Activated T-cell treated with anti-CD3 and anti-CD28 coated beads for 48 hours (primary cell): ENCODE data around the gene MIA.
"Not testable (repeated sequence)": the region's sequence is repeated elsewhere in the genome, so short reads cannot be mapped to it uniquely, and the experiment has no call there.

Source experiments
- DNase-seq: peaks from one replicate; pipeline ENCODE4 v3.0.0-alpha.2; 2020; ENCODE audit warnings: low read depth

Gene MIA

DNA sequence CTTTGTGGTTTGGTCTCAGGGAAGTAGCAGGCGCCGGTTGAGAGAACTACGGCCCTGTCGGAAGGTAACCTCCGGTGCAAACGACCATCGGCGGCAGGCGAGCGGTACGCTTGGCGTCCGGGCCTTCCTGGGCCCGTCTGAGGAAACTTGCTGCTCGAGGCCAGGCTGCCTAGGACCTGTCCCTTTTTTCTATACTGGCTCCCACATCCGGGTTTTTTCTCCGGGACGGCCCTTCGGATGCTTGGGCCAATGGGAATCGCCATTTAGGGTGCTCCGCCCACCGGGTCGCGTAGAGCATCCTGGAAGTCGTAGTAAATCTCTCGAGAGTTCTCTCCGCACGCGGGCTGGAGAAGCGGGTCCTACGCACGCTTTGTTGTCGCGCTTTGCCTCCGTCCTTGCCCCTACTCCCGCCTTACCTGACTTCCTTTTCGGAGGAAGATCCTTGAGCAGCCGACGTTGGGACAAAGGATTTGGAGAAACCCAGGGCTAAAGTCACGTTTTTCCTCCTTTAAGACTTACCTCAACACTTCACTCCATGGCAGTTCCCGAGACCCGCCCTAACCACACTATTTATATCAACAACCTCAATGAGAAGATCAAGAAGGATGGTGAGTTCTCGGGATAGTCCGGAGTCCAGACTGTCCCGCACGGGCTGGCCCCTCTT is 24.3 kb upstream of the MIA start, which contains the start of gene SNRPA:
TSS of gene SNRPA (plus strand) at position 330 of the 664 bp plus-strand sequence. CDS start at position 536, 206 bp downstream.
- peak; percentile 92 for DNase-seq

DNA sequence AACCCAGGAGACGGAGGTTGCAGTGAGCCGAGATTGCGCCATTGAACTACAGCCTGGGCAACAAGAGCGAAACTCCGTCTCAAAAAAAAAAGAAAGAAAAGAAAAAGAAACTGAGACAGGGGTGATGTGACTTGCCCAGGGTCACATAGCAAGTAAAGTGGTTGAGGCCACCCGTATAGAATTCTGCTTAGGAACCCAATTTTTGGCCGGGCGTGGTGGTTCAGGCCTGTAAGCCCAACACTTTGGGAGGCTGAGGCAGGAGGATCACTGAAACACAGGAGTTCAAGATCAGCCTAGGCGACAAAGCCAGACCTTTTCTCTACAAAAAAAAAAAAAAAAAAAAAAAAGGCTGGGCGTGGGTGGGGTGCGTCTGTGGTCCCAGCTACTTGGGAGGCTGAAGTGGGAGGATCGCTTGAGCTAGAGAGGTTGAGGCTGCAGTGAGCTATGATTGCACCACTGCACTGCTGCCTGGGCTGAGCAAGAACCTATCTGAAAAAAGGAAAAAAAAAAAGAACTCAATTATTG is 23.0 kb upstream of the MIA start:
- no peak for DNase-seq

DNA sequence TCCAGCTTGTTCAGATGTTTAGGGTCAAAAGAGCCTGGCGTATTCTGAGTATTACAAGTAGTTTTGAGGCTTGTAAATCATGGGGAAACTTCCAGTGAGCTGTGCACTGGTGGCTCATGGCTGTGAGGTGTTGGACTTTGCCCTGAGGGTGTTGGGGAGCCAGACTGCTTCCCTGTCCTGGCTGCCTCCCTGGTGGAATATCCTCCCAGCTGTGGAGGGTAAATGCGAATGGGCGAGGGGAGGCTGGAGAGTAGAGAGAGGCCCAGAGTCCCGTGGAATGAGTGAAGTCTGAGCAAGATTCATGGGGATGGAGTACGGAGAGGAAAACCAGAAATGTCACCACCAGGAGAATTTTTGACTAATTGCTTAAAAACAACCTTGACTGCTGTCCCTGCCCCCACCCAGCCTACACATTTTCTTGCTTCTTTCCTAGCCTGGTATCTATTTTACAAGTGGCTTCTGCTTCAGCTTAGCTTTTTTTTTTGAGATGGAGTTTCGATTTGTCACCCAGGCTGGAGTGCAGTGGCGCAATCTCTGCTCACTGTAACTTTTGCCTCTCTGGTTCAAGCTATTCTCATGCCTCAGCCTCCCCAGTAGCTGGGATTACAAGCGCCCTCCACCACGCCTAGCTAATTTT is 20.6 kb upstream of the MIA start:
- DNase-seq, result peak; percentile 63

DNA sequence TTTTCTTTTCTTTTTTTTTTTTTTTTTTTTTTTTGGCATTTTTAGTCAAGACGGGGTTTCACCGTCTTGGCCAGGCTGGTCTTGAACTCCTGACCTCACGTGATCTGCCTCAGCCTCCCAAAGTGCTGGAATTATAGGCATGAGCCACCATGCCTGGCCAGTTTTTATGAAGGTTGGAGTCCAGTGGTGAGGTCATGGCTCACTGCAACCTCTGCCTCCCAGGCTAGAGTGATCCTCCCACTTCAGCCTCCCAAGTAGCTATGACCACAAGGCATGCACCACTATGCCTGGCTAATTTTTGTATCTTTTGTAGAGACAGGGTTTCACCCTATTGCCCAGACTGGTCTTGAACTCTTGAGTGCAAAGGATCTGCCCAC is 20.1 kb upstream of the MIA start:
- no peak for DNase-seq

DNA sequence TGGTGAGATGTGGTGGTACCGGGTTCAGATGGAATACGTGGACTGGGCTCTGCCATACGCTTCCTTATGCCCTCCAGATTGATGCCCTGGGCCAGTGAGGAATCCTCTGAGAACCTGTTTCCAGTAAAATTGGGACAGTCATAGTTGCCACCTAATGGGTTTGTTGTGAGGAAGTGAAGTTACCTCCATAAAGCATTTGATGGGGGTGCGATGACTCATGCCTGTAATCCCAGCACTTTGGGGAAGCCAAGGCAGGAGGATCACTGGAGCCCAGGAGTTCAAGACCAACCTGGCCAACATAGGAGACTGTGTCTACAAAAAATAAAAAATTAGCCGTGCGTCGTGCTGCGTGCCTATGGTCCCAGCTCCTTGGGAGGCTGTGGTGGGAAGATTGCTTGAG is 19.5 kb upstream of the MIA start:
- no peak for DNase-seq

DNA sequence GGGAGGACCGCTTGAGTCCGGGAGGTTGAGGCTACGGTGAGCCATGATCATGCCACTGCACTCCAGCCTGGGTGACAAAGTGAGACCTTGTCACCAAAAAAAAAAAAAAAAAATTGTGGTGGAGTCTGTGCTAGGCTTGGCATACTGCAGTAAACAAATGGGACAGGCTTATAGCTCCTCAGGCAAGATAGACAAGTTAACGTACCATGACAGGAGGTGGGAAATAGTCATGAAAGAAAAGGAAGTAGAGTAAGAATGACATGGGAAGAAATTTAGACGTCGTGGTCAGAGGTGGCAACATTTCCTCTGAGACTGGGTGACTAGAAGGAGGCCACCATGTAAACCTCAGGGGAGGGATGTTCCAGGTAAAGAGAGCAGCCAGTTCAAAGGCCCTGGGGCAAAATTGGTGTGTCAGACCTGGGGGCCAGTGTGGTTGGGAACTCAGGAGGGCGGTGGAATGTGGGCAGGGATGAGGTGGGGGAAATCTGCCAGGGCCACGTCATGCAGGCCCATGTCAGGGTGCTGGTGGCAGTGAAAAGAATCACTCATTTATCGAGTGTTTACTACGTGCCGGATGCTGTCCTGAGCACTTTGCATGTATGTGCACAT is 18.7 kb upstream of the MIA start:
- DNase-seq, result no peak

DNA sequence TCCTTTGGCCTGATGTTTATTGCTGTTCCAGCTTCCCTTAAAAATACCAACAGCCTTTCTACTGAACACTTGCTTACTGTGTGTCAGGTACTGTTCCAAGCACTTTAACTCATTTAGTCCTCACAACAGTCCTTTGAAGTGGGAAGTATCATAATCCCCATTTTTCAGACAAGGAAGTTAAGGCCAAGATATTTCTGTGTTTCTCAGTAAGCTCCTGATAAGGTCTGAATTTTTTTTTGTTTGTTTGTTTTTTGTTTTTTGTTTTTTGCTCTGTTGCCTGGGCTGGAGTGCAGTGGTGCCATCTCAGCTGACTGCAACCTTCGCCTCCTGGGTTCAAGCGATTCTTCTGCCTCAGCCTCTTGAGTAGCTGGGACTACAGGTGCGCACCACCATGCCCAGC is 16.8 kb upstream of the MIA start:
- no peak for DNase-seq

DNA sequence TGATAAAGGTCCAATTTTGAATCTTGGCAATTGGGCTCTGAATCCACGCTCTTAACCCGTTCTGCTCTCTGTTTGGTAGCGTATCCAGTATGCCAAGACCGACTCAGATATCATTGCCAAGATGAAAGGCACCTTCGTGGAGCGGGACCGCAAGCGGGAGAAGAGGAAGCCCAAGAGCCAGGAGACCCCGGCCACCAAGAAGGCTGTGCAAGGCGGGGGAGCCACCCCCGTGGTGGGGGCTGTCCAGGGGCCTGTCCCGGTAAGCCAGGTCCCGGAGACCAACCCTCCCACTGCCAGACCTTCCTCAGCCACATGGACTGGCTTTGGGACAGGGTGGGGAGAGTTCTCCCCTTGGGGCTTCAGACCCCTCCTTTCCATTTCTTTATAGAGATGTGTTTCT is 16.0 kb upstream of the MIA start:
- no peak for DNase-seq

DNA sequence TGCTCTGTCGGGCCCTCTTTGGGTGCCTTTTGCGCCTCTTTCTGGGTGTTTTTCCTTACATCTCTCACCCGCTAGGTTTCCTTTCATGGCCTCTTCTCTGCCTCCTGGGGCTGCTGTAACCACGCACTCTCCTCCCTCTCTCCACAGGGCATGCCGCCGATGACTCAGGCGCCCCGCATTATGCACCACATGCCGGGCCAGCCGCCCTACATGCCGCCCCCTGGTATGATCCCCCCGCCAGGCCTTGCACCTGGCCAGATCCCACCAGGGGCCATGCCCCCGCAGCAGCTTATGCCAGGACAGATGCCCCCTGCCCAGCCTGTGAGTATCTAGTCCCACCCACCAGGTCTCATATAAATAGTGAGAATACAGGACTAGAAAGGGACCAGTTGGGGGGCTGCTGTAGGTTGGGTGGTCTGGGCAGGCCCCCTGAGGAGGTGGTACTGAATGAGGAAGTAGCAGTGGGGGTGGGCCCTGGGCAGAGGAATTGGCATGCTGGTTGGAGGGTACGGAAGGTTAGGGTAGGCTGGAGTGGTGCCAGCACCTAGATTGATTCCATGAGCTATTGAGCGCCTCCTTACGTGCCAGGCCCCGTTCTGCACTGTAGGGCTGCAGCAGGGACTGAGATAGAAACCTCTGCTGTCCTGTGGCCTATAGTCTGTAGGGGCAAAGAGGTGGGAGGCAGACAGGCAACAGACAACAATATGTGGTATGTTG is 12.4 kb upstream of the MIA start:
- DNase-seq, result no peak

DNA sequence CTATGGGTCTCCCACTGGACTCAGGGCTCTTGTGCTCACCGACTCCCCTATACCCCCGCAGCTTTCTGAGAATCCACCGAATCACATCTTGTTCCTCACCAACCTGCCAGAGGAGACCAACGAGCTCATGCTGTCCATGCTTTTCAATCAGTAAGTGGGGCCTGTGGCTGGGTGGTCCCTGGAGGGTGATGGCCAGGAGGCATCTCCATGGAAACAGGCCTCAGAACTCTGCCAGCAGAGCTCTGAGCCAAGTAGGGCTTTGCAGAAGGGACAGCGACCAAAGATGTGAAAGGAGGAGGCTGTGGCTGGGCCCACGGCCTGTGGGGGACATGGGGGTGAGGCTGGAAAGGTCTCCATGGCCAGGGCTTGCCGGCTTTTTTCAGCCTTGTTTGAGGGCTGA is 11.8 kb upstream of the MIA start:
- DNase-seq, result no peak

DNA sequence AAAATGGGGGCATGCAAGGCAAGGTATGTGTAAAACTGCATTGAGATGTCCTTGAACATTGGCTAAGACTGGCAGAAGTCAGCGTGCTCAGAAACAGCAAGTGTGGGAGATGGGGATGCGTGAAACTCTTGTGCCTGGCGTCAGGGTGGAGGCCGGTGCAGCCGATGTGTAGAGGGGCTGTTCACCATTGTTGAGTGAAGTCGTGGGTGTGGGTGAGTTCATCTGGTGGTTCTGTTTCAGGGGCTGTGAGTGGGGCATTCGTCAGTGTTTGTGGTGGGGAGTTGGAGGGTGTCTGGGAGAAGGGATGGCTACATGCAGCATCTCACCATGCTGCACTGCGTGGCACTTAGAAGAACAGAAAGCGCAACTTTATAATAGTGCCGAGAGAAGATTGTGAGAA is 11.4 kb upstream of the MIA start:
- DNase-seq, result no peak

DNA sequence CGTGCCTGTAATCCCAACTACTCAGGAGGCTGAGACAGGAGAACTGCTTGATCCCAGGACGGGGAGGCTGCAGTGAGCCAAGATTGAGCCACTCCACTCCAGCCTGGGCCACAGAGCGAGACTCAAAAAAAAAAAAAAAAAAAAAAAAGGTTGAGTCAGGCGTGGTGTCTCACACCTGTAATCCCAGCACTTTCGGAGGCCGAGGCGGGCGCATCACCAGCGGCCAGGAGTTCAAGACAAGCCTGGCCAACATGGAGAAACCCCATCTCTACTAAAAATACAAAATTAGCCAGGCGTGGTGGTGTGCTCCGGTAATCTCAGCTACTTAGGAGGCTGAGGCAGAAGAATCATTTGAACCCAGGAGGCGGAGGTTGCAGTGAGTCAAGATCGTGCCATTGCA is 8.9 kb upstream of the MIA start:
- not testable (repeated sequence) for DNase-seq

DNA sequence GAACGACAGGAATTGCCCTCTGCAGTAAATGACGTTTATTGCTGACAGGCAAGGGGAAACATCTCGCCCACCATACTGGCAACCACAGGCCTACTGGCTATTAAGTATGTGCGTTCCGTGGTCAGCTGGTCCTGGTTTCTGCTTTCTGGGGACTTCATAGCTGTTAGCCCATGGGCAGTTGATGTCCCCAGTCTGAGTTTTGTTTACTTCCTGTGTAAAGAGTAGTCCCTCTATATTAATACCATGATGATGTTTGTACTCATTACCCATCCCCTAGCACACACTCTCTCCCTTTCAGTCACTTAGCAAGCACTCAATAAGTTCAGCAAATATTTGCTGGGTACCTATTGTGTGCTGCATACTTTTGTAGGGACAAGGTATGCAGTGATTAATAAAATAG is 6.5 kb upstream of the MIA start:
- DNase-seq, result no peak

DNA sequence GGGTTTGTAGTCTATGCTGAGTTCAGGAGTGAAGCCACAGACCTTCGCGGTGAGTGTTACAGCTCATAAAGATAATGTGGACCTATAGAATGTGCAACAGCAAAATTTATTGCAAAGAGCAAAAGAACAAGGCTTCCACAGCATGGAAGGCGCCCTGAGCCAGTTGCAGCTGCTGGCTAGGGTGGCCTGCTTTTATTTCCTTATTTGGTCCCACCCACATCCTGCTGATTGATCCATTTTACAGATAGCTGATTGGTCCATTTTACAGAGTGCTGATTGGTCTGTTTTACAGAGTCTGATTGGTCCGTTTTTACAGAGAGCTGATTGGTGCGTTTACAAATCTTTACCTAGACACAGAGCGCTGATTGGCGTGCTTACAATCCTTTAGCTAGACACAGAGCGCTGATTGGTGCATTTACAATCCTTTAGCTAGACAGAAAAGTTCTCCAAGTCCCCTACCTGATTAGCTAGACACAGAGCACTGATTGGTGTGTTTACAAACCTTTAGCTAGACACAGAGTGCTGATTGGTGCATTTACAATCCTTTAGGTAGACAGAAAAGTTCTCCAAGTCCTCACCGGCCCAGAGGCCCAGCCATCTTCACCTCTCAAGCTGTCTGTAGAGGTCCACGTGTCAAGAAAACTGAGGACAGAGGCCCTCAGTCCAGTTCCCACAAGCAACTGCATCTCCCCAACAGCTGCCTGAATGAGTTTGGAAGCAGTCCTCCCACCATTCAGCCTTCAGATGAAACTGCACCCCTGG is 4.0 kb upstream of the MIA start:
- DNase-seq, result not testable (repeated sequence)

DNA sequence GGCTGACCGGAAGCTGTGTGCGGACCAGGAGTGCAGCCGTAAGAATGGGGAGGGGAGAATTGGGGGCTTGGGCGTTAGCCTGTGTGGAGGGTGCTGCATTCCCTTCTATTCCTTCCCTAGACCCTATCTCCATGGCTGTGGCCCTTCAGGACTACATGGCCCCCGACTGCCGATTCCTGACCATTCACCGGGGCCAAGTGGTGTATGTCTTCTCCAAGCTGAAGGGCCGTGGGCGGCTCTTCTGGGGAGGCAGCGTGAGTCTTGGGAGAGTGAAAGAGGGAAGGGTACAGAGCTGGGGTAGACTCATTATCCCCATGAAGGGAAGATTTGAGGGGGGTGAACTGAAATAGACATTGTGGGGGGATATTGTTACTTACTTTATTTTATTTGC is 306 bp downstream of the MIA start:
- no peak for DNase-seq

DNA sequence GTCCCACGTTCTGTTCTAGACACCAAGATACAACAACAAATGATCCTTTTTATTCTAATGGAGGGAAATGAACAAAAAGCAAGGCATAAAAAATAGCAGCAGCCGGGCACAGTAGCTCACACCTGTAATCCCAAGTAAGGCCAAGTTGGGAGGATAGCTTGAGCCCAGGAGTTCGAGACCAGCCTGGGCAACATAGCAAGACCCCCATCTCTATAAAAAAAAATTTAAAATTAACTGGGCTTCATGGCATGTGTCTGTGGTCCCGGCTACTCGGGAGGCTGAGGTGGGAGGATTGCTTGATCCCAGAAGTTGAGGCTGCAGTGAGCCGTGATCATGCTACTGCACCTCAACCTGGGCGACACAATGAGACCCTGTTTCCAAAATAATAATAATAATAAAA is 1.0 kb downstream of the MIA start:
- no peak for DNase-seq

DNA sequence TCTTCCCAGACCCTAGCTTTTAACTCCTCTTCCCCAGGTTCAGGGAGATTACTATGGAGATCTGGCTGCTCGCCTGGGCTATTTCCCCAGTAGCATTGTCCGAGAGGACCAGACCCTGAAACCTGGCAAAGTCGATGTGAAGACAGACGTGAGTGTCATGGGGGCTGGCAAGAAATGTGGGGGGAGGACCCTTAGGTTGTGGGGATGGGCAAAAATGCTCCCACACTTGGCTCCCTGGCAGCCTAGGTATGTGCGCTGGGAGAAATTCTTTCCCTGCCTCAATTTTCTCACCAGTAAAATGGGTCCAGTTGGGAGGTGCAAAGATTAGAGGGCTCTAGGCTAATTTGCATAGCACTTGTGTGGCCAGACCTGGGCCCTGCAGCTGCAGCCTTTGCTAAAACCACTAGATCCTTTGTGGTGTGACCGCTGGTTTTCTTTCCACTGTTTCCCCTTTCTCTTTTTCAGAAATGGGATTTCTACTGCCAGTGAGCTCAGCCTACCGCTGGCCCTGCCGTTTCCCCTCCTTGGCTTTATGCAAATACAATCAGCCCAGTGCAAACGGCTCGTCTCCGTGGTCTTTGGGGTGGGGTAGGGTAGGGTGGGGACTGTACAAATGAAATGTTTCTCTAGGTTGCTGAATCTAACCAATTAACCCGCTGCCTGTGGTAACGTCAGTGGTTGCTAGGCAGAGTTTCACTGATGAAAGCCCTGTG is 1.8 kb downstream of the MIA start:
- DNase-seq, result peak; percentile 79

DNA sequence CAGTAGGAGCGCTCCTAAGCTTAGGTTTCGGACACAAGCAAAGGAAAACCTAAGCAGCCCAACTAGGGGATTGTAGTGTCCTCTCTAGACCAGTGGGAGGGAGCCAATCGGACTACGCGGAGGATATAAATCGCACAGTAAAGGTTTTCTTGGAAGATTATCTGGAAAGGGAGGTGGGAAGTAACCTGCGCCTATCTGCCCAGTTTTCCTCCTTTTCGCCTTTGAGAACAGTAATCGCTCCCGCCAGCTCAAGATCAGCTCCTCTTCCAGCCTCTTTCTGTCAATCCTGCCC is 2.3 kb downstream of the MIA start:
- DNase-seq, result no peak

DNA sequence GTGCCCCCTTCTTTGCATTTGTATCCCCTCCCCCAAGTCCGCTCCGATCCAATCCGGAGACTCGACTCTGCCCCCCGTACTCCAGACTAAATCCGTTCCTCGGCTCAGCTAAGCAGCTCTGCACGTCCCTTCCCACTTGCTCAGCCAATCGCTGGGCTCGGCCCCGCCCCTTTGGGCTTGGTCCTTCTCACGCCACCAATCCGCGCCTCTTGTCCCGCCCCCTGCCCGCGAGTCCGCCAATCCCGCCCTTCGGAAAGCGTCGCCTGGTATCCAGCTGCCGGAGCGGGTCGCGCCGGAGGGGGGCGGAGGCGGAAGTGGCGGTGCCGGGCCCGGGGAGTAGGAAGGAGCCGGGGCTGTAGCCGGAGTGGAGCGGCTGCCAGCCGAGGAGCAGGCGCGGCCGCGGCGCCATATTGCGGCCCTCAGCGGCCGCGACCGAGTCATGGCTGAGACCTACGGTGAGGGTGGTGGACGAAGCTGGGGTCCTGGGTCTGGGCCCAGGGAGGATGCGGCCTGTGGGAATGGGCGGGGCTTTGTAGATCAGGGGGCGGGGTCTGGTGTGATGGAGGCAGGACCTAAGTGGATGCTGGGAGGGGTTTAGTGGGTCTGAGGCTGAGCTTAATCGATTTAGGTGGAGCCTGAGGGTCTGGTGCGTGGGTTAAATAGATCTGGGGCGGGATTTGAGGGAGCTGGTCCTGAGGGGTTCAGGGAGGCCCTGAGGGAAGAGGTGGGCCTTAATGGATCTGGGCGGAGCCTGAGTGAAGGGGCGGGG is 2.8 kb downstream of the MIA start, which contains the start of gene RAB4B:
TSS of gene RAB4B (plus strand) at position 311 of the 769 bp plus-strand sequence. CDS start at position 440, 129 bp downstream.
- DNase-seq, result peak; percentile 100

DNA sequence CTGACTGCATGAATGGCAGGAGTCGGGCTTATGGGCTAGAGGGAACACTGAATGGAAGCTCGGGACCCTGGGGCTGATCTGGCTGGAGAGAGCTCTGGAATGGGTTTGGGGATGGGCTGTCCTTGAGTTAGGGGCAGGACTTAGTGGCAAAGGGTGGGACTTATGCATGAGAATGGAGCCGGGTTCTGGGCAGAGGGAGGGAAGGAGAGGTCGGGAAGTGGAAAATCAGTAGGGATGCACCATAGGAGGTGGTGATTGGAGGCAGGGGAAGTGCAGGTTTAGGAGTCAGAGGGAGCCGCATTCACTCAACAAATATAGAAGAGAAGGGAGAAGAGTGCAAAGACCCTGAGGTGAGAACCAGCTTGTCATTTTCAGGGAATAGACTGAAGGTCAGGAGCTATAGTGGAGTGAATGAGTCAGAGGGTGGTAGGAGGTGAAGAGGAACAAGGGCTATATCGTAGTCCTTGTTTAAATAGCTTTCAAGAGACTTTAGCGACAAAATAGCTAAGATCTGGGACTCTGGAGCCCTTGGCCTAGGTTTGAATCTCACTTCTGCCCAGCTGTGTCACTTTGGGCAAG is 3.5 kb downstream of the MIA start:
- no peak for DNase-seq
